ENCODE measurements around the gene UBXN4. TPM values are rescaled to one million over a fixed set of nuclear protein-coding genes. Genes with fewer than 3 reads are reported as not detected.

The UBXN4 gene
- total RNA-seq, 1 donor, result 81.8 TPM

GRCh38 chr2:135817466-135817865 lies 75.8 kb downstream of the UBXN4 start:
- no peak for DNase-seq (ENCODE audit: low read depth)
- no peak for TF ChIP-seq CTCF (IDR thresholded peaks at IDR 0.05; ENCODE audit: insufficient read depth, low read length)

GRCh38 chr2:135817951-135818350 lies 76.3 kb downstream of the UBXN4 start:
- TF ChIP-seq CTCF (IDR thresholded peaks at IDR 0.05; ENCODE audit: insufficient read depth, low read length), result no peak
- H3K4me3 ChIP-seq (ENCODE audit: low read depth, low read length), result no peak overlapping the region
- DNase-seq (ENCODE audit: low read depth), result no peak

More at GRCh38 chr2:135817466-135817865, 75.8 kb downstream of the UBXN4 start:
- no peak overlapping the region for H3K4me3 ChIP-seq (ENCODE audit: low read depth, low read length)

- TF ChIP-seq CTCF (IDR thresholded peaks at IDR 0.05; ENCODE audit: insufficient read depth, low read length), result peak; percentile 27
- no peak overlapping the region for H3K4me3 ChIP-seq (ENCODE audit: low read depth, low read length)
- peak; percentile 14 for DNase-seq (ENCODE audit: low read depth)
These were observed 77.4 kb downstream of the UBXN4 start for GRCh38 chr2:135818937-135819610.

- TF ChIP-seq CTCF (IDR thresholded peaks at IDR 0.05; ENCODE audit: insufficient read depth, low read length), result no peak
- H3K4me3 ChIP-seq (ENCODE audit: low read depth, low read length), result no peak overlapping the region
- DNase-seq (ENCODE audit: low read depth), result no peak
These were observed 78.5 kb downstream of the UBXN4 start for GRCh38 chr2:135820003-135820618.

- no peak overlapping the region for H3K4me3 ChIP-seq (ENCODE audit: low read depth, low read length)
- DNase-seq (ENCODE audit: low read depth), result no peak
- no peak for TF ChIP-seq CTCF (IDR thresholded peaks at IDR 0.05; ENCODE audit: insufficient read depth, low read length)
These were observed 79.5 kb downstream of the UBXN4 start for GRCh38 chr2:135821190-135821589.

- no peak for DNase-seq (ENCODE audit: low read depth)
- no peak overlapping the region for H3K4me3 ChIP-seq (ENCODE audit: low read depth, low read length)
- TF ChIP-seq CTCF (IDR thresholded peaks at IDR 0.05; ENCODE audit: insufficient read depth, low read length), result no peak
These were observed 81.2 kb downstream of the UBXN4 start for GRCh38 chr2:135822855-135823254.

Measured in fibroblast of the aortic adventitia (primary cell).